HK-2 (cell line): ENCODE data around the gene UGT1A4.
"Not testable (repeated sequence)": the region's sequence is repeated elsewhere in the genome, so short reads cannot be mapped to it uniquely, and the experiment has no call there.

Experiments used
- DNase-seq: peaks from one replicate; pipeline ENCODE4 v3.0.0-alpha.2; 2018; ENCODE audit not compliant: unreplicated experiment

The UGT1A4 gene

DNA sequence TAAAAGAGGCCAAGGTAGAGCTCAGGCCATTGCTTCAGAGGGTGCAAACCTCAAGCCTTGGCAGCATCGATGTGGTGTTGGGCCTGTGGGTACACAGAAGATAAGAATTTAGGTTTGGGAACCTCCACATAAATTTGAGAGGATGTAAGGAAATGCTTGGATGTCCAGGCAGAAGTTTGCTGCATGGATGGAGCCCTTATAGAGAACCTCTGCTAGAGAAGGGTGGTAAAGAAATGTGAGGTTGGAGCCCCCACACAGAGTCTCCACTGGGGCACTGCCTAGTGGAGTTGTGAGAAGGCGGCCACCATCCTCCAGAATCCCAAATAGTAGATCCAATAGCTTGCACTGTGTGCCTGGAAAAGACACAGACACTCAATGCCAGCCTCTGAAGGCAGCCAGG lies 32.2 kb downstream of the UGT1A4 start:
- DNase-seq: not testable (repeated sequence)

DNA sequence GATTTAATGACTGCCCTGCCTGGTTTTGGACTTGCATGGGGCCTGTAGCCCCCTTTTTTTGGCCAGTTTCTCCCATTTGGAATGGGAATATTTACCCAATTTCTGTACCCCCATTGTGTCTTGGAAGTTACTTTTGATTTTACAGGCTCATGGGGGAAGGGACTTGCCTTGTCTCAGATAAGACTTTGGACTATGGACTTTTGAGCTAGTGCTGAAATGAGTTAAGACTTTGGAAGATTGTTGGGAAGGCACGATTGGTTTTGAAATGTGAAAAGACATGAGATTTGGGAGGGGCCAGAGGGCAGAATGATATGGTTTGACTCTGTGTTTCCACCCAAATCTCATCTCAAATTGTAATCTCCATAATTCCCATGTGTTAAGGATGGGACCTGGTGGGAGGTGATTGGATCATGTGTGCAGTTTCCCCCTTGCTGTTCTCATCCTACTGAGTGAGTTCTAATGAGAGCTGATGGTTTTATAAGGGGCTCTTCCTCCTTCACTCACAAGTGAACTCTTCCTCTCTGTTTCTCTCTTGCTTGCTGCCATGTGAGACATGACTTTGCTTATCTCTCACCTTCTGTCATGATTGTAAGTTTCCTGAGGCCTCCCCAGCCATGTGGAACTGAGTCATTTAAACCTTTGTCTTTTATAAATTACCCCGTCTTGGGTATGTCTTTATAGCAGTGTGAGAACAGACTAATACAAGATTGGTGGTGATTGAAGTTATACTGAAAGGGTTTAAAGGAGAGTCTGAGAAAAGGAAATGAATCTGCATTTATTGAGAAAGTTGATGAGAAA lies 32.9 kb downstream of the UGT1A4 start:
- DNase-seq: not testable (repeated sequence)

DNA sequence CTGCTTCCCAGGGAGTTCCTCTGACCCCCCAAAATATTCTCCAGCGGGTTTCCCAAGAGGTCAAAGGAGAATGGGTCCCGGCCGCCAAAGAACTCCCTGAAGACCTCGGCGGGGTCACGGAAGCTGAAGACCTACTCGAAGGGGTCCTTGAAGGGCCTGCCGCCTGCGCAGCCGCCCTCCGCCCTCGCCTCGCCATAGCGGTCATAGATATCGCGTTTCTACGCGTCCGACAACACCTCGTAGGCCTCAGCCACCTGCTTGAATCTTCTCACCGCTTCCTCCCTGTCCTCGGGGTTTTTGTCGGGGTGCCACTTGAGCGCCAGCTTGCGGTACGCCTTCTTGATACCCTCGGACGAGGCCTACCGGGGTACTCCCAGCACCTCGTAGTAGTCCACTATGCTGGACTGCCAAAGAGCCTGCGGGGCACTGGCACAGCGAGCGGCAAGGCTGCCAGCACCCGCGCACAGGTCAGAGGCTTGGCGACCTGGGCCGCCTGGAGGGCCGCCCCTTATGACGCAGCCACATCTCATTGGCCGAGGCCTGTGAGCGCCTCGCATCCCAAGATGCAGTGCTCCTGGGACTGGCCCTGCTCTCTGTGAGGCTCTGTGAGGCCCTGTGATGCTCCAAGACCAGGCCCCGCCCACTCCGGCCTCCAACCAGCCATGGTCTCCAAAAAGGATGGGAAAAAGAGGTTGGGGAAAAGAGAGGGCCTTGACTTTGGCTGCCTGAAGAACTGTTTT lies 36.5 kb downstream of the UGT1A4 start:
- no peak for DNase-seq

DNA sequence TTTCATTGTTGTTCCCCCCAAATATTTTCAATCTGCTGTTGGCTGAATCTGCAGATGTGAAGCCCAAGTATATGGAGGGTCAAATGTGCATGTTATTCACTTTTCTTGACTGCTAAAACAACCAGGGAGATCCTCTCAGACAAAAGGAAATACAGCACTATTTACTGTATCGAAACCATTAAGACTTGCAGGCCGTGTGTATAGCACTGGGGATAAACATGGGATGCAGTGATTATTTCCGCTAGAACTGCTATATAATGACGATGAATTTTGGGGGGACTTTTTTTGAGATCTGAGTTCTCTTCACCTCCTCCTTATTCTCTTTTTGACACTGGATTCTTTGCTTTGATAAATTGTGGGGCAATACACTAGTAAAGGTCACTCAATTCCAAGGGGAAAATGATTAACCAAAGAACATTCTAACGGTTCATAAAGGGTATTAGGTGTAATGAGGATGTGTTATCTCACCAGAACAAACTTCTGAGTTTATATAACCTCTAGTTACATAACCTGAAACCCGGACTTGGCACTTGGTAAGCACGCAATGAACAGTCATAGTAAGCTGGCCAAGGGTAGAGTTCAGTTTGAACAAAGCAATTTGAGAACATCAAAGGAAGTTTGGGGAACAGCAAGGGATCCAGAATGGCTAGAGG lies 38.0 kb downstream of the UGT1A4 start:
- no peak for DNase-seq

DNA sequence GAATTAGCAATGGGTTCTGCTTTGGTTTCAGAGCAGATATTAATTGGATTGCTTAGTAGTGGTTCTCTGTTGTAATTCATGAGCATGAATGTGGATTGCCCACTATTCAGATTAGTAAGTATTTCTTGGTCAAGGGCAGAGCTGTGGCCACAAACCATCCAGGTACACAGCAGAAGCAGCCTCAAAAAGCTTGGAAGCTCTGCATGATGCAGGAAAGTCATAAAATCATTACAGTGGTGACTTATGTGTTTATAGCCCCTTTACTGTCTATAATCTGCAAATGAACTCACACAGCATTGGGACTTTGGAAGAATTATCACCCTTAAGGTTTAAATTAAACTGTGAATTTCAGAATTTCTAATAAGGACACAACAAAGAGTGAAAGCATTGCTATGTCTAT lies 39.6 kb downstream of the UGT1A4 start:
- no peak for DNase-seq

GRCh38 chr2:233758849-233759248 lies 40.3 kb downstream of the UGT1A4 start:
- DNase-seq: no peak

DNA sequence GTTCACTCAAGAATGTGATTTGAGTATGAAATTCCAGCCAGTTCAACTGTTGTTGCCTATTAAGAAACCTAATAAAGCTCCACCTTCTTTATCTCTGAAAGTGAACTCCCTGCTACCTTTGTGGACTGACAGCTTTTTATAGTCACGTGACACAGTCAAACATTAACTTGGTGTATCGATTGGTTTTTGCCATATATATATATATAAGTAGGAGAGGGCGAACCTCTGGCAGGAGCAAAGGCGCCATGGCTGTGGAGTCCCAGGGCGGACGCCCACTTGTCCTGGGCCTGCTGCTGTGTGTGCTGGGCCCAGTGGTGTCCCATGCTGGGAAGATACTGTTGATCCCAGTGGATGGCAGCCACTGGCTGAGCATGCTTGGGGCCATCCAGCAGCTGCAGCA lies 41.5 kb downstream of the UGT1A4 start, which contains the start of gene UGT1A1:
TSS of gene UGT1A1 (plus strand) at position 228 of the 400 bp plus-strand sequence. CDS start at position 246, 18 bp downstream.
- no peak for DNase-seq

- DNase-seq: no peak
Observed at GRCh38 chr2:233761040-233761769, 42.7 kb downstream of the UGT1A4 start.

DNA sequence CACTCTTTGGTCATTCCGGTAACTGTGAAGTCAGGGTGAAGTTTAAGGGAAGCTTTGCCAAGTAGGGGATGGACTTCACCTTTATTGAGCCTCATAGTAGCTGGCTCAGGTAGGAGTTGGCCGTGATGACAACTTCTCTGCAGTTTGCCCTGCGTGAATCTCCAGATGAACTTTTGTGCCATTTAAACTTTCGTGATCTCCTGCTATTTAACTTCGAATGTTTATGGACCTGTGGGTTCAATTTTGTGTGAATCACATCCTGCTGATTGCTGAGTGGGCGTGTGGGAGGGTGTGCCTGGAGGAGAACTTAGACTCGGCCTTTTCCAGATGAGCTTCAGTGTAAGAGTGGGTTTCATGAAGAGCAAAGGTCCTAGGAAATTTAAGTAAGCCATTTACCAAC lies 45.7 kb downstream of the UGT1A4 start:
- peak; percentile 4 for DNase-seq

DNA sequence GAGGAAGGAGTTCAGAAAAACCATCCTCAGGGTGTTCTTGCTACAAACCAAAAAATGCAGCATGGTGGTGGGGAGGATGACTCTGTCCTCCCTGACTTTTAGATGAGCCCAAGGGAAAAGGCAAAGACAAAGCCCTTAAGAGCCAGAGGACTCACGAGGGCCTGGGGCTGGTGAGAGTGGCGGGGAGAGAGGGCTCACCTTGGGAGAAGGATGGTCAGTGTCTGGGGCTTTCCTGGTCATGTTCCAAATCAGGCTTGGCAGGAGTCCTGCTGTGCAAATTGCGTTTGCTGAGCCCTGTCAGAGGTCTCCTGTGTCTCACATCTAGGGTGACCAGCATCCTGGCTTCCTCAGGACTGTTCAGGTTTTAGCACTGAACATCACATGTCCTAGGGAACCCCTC lies 46.2 kb downstream of the UGT1A4 start:
- no peak for DNase-seq

- no peak for DNase-seq
Observed at GRCh38 chr2:233766416-233766815, 47.9 kb downstream of the UGT1A4 start.

GRCh38 chr2:233768076-233768475 lies 49.5 kb downstream of the UGT1A4 start:
- DNase-seq: no peak

- DNase-seq: no peak
Observed at GRCh38 chr2:233769260-233769659, 50.7 kb downstream of the UGT1A4 start.

- no peak for DNase-seq
Observed at GRCh38 chr2:233772153-233772552, 53.6 kb downstream of the UGT1A4 start.

DNA sequence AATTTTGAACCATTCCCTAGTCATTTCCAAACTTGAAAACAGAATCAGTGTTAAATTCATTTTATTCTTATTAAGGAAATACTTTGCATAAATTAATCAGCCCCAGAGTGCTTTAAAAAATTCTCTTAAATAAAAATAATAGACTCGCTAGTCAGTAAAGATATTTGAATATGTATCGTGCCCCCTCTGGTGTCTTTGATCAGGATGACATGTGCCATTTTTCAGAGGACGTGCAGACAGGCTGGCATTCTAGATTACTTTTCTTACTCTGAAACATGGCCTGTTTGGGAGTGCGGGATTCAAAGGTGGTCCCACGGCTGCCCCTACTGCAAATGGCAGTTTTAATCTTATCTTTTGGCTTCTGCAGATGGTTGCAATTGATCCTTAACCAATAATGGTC lies 54.0 kb downstream of the UGT1A4 start:
- DNase-seq: no peak

DNA sequence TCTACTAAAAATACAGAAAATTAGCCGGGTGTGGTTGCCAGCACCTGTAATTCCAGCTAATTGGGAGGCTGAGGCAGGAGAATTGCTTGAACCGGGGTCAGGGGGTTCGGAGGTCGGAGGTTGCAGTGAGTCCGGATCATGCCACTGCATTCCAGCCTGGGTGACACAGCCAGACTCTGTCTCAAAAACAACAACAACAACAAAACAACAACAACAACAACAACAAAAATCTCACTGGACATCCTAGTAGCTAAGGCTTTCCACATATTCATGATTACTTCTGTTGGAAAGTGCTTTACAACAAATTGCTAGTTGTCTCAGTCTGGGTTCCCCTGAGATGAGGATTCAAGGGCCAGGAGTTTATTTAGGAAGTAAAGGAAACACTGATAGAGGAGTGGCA lies 55.3 kb downstream of the UGT1A4 start:
- no peak for DNase-seq

DNA sequence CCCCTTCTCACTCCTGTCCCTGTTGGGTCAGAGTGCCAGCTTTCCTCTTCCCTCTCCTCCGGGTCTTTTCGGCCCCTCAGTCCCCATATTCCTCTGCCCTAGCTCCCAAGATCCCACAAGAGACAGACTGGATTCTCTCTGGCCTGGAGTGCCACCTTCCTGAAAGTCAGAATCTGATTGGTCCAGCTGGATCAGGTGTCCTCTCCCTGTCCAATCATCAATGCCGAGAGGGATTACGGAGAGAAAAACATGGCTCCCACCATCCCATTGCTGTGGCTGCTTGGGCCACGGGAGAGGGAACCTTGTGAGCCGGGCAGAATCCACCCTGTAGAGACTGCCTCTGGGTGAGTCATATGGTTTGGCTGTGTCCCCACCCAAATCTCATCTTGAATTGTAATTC lies 56.9 kb downstream of the UGT1A4 start:
- DNase-seq: no peak

DNA sequence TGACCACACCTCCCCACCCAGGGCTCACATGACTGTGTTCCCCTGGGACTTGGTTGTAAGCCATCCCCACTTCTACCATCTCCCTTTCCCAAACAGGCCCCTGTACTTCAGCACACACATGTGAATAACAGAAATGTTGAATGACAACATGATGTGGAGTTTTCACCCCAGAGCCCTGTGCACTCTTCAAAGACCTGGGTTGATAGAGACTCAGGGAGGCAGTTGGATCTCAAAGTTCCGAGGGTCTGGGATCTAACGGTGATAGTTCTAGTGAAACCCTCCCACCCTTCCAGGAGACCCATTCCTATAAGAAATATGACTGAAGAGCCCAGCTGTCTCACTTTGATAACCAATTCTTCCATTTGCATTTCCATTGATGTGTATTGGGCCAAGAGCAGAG lies 59.5 kb downstream of the UGT1A4 start, which contains the start of gene MROH2A:
TSS of gene MROH2A (plus strand) at position 301 of the 400 bp plus-strand sequence. CDS start 1,029 bp downstream, outside the sequence.
- no peak for DNase-seq

GRCh38 chr2:233779722-233780121 lies 61.2 kb downstream of the UGT1A4 start:
- DNase-seq: no peak

DNA sequence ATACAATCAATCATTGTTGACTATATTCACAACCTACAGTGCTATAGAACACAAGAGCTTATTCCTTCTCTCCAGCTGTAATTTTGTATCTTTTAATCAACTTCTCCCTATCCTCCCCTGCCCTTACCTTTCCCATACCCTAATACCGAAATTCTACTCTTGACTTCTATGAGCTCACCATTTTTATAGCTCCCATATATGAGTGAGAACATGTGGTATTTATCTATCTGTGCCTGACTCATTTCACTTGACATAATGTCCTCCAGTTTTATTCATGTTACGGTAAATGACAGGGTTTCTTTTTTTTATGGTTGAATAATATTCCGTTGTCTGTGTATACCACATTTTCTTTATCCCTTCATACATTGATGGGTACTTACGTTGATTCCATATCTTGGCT lies 62.2 kb downstream of the UGT1A4 start:
- no peak for DNase-seq

DNA sequence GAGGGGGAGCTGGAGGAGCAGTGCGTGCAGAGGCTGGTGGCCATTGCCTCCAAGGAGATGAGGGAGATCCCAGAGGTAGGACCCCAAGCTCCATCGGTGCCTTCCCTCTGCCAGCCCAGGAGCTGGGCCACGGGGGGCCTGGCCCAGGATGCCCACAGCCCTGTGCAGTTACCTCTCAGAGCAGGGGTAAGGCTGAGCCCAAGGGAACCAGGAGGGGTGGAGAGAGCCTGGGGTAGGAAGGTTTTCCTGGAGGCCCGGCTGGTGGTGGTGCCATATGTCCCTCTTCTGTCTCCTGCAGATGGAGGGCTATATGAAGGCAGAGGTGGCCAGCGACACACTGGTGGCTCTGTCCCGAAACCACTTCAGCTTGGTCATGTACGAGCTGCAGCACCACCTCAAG lies 71.0 kb downstream of the UGT1A4 start:
- no peak for DNase-seq
